PC-3 (cell line): ENCODE data around the gene RANBP3L. TPM values are rescaled to one million over a fixed set of nuclear protein-coding genes. Genes with fewer than 3 reads are reported as not detected.

Experiments used
- ATAC-seq: fragments of 200-7000 bp; cut with Tn5 transposase; 2 replicates; pipeline ENCODE4 v1.9.1; 2020; ENCODE audit warnings: mild to moderate bottlenecking, moderate library complexity
- BruUV-seq: library from RNA; stranded (reverse); fragments of 400-500 nt; replicated peaks from 2 replicates; lab custom pipeline; 2021; lab: Mats Ljungman, UMichigan
- CTCF ChIA-PET: fragments of 300-600 bp; sonication (Branson Sonifier 250); formaldehyde crosslinking; loops from one replicate; lab custom pipeline; 2022; ENCODE audit warnings: antibody characterized with exemption; lab: Charles Lee
- POLR2A ChIA-PET: fragments of 300-600 bp; sonication (Branson Sonifier 250); formaldehyde crosslinking; loops from one replicate; lab custom pipeline; 2022; ENCODE audit warnings: antibody characterized with exemption; ENCODE audit not compliant: unreplicated experiment; lab: Charles Lee
- DNase-seq: peaks from one replicate; pipeline ENCODE4 v3.0.0-alpha.2; 2015
- H2AFZ ChIP-seq: fragments of 300-600 bp; sonication (generic); 2 replicates; pipeline ENCODE4 v1.6.0; 2016; ENCODE audit warnings: antibody characterized with exemption, low read length
- H3F3A ChIP-seq: fragments of 300-600 bp; sonication (generic); one replicate; pipeline ENCODE4 v1.6.0; 2017; ENCODE audit warnings: antibody characterized with exemption, low read length, control low read depth, mild to moderate bottlenecking; ENCODE audit not compliant: unreplicated experiment
- H3K27ac ChIP-seq: fragments of 300-600 bp; sonication (generic); 2 replicates; pipeline ENCODE4 v1.5.1; 2016; ENCODE audit warnings: mild to moderate bottlenecking, low read length
- H3K27me3 ChIP-seq: fragments of 300-600 bp; sonication (generic); 2 replicates; pipeline ENCODE4 v1.6.1; 2016; ENCODE audit warnings: low read length, mixed read lengths
- H3K36me3 ChIP-seq: fragments of 300-600 bp; sonication (generic); 2 replicates; pipeline ENCODE4 v1.6.1; 2016; ENCODE audit warnings: low read depth, mixed run types, low read length, mixed read lengths
- H3K4me1 ChIP-seq: fragments of 300-600 bp; sonication (generic); 2 replicates; pipeline ENCODE4 v1.5.1; 2016; ENCODE audit warnings: low read length; ENCODE audit not compliant: insufficient read depth
- H3K4me2 ChIP-seq: fragments of 300-600 bp; sonication (generic); 2 replicates; pipeline ENCODE4 v1.6.0; 2016; ENCODE audit warnings: low read length
- H3K4me3 ChIP-seq: fragments of 300-600 bp; sonication (generic); 2 replicates; pipeline ENCODE4 v1.5.1; 2016; ENCODE audit warnings: mild to moderate bottlenecking, low read length, mixed read lengths
- H3K79me2 ChIP-seq: fragments of 300-600 bp; sonication (generic); 2 replicates; pipeline ENCODE4 v1.6.1; 2017; ENCODE audit warnings: low read length, mixed read lengths
- H3K9ac ChIP-seq: fragments of 300-600 bp; sonication (generic); 2 replicates; pipeline ENCODE4 v1.6.0; 2016; ENCODE audit warnings: mild to moderate bottlenecking, low read length
- H3K9me2 ChIP-seq: fragments of 300-600 bp; sonication (generic); replicated peaks from 2 replicates; pipeline ENCODE4 v1.6.1; 2016; ENCODE audit warnings: mixed run types, low read length, mixed read lengths
- H3K9me3 ChIP-seq: fragments of 300-600 bp; sonication (generic); 2 replicates; pipeline ENCODE4 v1.6.1; 2016; ENCODE audit warnings: low read length, mixed read lengths
- H4K20me1 ChIP-seq: fragments of 300-600 bp; sonication (generic); 2 replicates; pipeline ENCODE4 v1.6.1; 2016; ENCODE audit warnings: low read length, mixed read lengths
- EZH2 ChIP-seq: fragments of 300-600 bp; sonication (generic); IDR thresholded peaks from one replicate; pipeline ENCODE4 v1.6.1; 2017; ENCODE audit warnings: antibody characterized with exemption, mild to moderate bottlenecking, low read length; ENCODE audit not compliant: unreplicated experiment
- EZH2phosphoT487 ChIP-seq: fragments of 300-600 bp; sonication (generic); IDR thresholded peaks from 2 replicates; pipeline ENCODE4 v1.6.1; 2018; ENCODE audit warnings: mild to moderate bottlenecking, antibody characterized with exemption, low read length, borderline replicate concordance
- intact Hi-C: fragments of 100-400 bp; cut with micrococcal nuclease; formaldehyde crosslinking; loops from 2 replicates; pipeline ENCODE4 v1.9.0; 2023
- total RNA-seq: library from RNA; depleted of rRNA; stranded (reverse); fragments of >200 nt; gene quantifications from 2 replicates; pipeline ENCODE4 v1.2.3, GENCODE V29; 2014
- TF ChIP-seq, protein P1 (sequence below): fragments of 300-600 bp; sonication (generic); conservative IDR thresholded peaks from 2 replicates; pipeline ENCODE4 v1.5.1; 2017; ENCODE audit warnings: antibody characterized with exemption, low read depth, mild to moderate bottlenecking, low read length

The RANBP3L gene
- total RNA-seq, 1 experiment from 2014 or later = not detected

DNA sequence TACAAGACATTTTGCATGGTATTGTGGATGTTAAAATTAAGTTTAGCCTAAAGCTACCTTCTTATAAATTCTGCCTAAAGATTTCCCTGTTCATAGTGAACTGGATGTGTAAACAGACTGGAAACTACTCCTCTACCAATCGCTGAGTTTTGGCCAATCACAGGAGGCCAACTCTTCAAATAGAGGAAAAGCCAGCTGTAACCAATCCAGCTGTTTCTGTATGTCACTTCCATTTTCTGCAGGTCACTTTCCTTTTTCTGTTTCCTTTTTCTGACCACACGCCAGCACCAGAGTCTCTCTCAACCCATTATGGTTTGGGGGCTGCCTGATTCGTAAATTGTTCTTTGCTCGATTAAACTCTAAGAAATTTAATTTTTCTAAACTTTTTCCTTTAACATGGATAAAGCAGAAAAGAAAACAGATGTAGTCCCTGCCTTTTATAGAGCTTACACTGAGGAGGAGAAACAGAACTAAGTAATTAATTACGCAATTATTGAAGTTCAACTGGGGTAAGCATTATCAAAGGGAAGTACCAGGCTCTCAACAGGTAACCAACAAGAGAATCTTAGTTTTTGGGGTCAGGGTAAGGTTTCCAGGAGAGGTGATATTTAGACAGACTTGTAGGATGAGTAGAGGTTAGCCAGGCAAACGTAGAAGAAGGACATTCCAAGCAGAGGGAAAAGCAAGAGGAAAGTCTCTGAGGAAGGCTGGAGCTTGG, 27.7 kb downstream of the RANBP3L start:
- H3K4me1 ChIP-seq = no peaks in the 10 kb centered on the region
- ChIA-PET CTCF (no interaction called here), POLR2A (no interaction called here)
- DNase-seq (no peak), ATAC-seq (no peak)
- no peak overlapping the region for H3K4me3 ChIP-seq
- TF ChIP-seq, protein P1, sequence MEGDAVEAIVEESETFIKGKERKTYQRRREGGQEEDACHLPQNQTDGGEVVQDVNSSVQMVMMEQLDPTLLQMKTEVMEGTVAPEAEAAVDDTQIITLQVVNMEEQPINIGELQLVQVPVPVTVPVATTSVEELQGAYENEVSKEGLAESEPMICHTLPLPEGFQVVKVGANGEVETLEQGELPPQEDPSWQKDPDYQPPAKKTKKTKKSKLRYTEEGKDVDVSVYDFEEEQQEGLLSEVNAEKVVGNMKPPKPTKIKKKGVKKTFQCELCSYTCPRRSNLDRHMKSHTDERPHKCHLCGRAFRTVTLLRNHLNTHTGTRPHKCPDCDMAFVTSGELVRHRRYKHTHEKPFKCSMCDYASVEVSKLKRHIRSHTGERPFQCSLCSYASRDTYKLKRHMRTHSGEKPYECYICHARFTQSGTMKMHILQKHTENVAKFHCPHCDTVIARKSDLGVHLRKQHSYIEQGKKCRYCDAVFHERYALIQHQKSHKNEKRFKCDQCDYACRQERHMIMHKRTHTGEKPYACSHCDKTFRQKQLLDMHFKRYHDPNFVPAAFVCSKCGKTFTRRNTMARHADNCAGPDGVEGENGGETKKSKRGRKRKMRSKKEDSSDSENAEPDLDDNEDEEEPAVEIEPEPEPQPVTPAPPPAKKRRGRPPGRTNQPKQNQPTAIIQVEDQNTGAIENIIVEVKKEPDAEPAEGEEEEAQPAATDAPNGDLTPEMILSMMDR = no peak
- intact Hi-C loops = no loop called here
- H3K9me3 ChIP-seq = no peaks in the 10 kb centered on the region
- no peak overlapping the region for H3K9ac ChIP-seq
- H3K4me2 ChIP-seq = no peak overlapping the region
- no peaks in the 10 kb centered on the region for H3F3A ChIP-seq
- H2AFZ ChIP-seq = no peak overlapping the region
- H3K27me3 ChIP-seq = no peaks in the 10 kb centered on the region; the same call in 1 of the 2 replicates
- H3K27ac ChIP-seq = no peak overlapping the region
- no TSS peak for BruUV-seq
- no peaks in the 10 kb centered on the region for H3K9me2 ChIP-seq
- H4K20me1 ChIP-seq = no peaks in the 10 kb centered on the region
- no peaks in the 10 kb centered on the region for H3K36me3 ChIP-seq
- H3K79me2 ChIP-seq = no peaks in the 10 kb centered on the region

DNA sequence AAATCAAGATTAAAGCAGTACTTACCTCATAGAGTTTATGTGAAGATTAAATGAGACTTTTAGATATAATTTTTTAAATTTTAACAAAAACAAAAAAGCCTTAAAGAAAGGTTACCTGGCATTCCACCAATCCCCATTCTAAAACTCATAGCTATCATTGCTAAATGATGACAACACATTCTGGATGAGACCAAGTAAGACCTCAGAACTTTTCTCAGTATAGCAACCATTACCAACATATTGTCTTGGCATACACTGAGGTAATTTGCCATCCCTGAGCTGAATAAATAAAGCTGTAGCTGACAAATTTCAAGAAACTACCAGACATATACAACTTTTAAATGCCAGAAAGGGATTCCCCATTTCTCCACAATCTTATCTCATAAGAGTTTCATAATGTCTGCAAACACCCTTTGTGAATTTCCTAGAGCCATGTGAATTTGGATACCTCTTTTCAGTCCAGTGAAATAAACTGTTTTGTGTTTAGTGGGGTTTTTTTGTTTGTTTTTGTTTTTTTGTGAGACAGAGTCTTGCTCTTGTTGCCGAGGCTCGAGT, 29.5 kb downstream of the RANBP3L start:
- Histone ChIP-seq H3K9me2 (no peaks in the 10 kb centered on the region), H3K9me3 (no peaks in the 10 kb centered on the region), H3K4me2 (no peak overlapping the region), H3K27me3 (no peaks in the 10 kb centered on the region; the same call in 1 of the 2 replicates), H3K4me1 (no peaks in the 10 kb centered on the region), H3K9ac (no peak overlapping the region), H2AFZ (no peak overlapping the region), H3K79me2 (no peaks in the 10 kb centered on the region), H3K4me3 (no peak overlapping the region), H4K20me1 (no peaks in the 10 kb centered on the region), H3K36me3 (no peaks in the 10 kb centered on the region), H3K27ac (no peak overlapping the region), H3F3A (no peaks in the 10 kb centered on the region)
- POLR2A ChIA-PET = no interaction called here
- TF ChIP-seq, protein P1 = no peak
- TF ChIP-seq EZH2 (no peak), EZH2phosphoT487 (no peak)
- no peak for ATAC-seq
- BruUV-seq = no TSS peak
- CTCF ChIA-PET = no interaction called here
- intact Hi-C loops = no loop called here
- DNase-seq = no peak
